ENCODE data around the gene CNKSR2.
"Not testable (repeated sequence)": the region's sequence is repeated elsewhere in the genome, so short reads cannot be mapped to it uniquely, and the experiment has no call there.

The CNKSR2 gene

DNA sequence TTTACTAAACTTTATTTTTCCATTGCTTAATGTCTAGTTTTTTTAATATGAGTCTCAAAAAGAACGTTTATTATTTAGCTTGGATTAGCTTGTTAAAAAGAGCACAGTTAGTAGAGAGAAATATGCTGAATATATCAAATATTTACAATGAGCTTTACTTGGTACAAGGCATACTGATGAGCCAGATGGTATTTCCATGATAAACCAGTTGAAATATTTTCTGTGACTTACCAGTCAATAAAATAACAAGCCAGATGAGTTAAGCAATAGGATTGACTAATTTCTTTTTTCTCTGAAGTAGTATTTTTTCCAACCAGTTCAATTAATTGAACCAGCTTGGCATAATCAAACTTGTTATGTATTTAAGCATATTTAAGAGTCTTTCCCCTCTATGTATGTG is 149.8 kb downstream of the CNKSR2 start:
- TF ChIP-seq EZH2phosphoT487 (conservative IDR thresholded peaks at IDR 0.05; ENCODE audit: low read length), result no peak
- TF ChIP-seq, protein P1, sequence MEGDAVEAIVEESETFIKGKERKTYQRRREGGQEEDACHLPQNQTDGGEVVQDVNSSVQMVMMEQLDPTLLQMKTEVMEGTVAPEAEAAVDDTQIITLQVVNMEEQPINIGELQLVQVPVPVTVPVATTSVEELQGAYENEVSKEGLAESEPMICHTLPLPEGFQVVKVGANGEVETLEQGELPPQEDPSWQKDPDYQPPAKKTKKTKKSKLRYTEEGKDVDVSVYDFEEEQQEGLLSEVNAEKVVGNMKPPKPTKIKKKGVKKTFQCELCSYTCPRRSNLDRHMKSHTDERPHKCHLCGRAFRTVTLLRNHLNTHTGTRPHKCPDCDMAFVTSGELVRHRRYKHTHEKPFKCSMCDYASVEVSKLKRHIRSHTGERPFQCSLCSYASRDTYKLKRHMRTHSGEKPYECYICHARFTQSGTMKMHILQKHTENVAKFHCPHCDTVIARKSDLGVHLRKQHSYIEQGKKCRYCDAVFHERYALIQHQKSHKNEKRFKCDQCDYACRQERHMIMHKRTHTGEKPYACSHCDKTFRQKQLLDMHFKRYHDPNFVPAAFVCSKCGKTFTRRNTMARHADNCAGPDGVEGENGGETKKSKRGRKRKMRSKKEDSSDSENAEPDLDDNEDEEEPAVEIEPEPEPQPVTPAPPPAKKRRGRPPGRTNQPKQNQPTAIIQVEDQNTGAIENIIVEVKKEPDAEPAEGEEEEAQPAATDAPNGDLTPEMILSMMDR (IDR thresholded peaks at IDR 0.05; ENCODE audit: insufficient read depth, low read length, poor library complexity, severe bottlenecking), result no peak
- H3K4me2 ChIP-seq (ENCODE audit: low read depth, low read length, poor library complexity, severe bottlenecking), result no peak overlapping the region

GRCh38 chrX:21528076-21528475 is 153.9 kb downstream of the CNKSR2 start:
- Histone ChIP-seq H3K79me2 (ENCODE audit: insufficient read depth, low read length) (no peaks in the 10 kb centered on the region), H3K9me2 (replicated peaks; ENCODE audit: insufficient read depth, low read length) (no peaks in the 10 kb centered on the region), H3F3A (ENCODE audit: insufficient read depth) (no peaks in the 10 kb centered on the region), H3K4me2 (ENCODE audit: low read depth, low read length, poor library complexity, severe bottlenecking) (no peak overlapping the region), H2AFZ (ENCODE audit: low read depth, low read length, severe bottlenecking) (no peak overlapping the region), H3K27ac (ENCODE audit: low read depth, low read length) (no peak overlapping the region), H3K9ac (ENCODE audit: low read length) (no peak overlapping the region), H4K20me1 (ENCODE audit: low read depth, low read length) (no peaks in the 10 kb centered on the region), H3K27me3 (ENCODE audit: low read length) (no peaks in the 10 kb centered on the region), H3K36me3 (ENCODE audit: low read length) (no peaks in the 10 kb centered on the region), H3K9me3 (ENCODE audit: insufficient read depth, low read length) (no peaks in the 10 kb centered on the region), H3K4me3 (ENCODE audit: insufficient read depth, low read length, poor library complexity, severe bottlenecking) (no peak overlapping the region)
- TF ChIP-seq, protein P1 (IDR thresholded peaks at IDR 0.05; ENCODE audit: insufficient read depth, low read length, poor library complexity, severe bottlenecking), result no peak
- TF ChIP-seq EZH2phosphoT487 (conservative IDR thresholded peaks at IDR 0.05; ENCODE audit: low read length), result no peak

More for the DNA sequence above, 149.8 kb downstream of the CNKSR2 start:
- Histone ChIP-seq H4K20me1 (ENCODE audit: low read depth, low read length) (no peaks in the 10 kb centered on the region), H3K9me2 (replicated peaks; ENCODE audit: insufficient read depth, low read length) (no peaks in the 10 kb centered on the region), H2AFZ (ENCODE audit: low read depth, low read length, severe bottlenecking) (no peak overlapping the region), H3K9me3 (ENCODE audit: insufficient read depth, low read length) (no peaks in the 10 kb centered on the region), H3K27me3 (ENCODE audit: low read length) (no peaks in the 10 kb centered on the region), H3K79me2 (ENCODE audit: insufficient read depth, low read length) (no peaks in the 10 kb centered on the region), H3F3A (ENCODE audit: insufficient read depth) (no peaks in the 10 kb centered on the region), H3K4me3 (ENCODE audit: insufficient read depth, low read length, poor library complexity, severe bottlenecking) (no peak overlapping the region), H3K9ac (ENCODE audit: low read length) (no peak overlapping the region), H3K27ac (ENCODE audit: low read depth, low read length) (no peak overlapping the region), H3K36me3 (ENCODE audit: low read length) (no peaks in the 10 kb centered on the region)

- no peak for TF ChIP-seq EZH2phosphoT487 (conservative IDR thresholded peaks at IDR 0.05; ENCODE audit: low read length)
- TF ChIP-seq, protein P1 (IDR thresholded peaks at IDR 0.05; ENCODE audit: insufficient read depth, low read length, poor library complexity, severe bottlenecking), result no peak
- H3F3A ChIP-seq (ENCODE audit: insufficient read depth), result no peaks in the 10 kb centered on the region
- H3K9me2 ChIP-seq (replicated peaks; ENCODE audit: insufficient read depth, low read length), result no peaks in the 10 kb centered on the region
- H3K4me3 ChIP-seq (ENCODE audit: insufficient read depth, low read length, poor library complexity, severe bottlenecking), result no peak overlapping the region
- H3K9me3 ChIP-seq (ENCODE audit: insufficient read depth, low read length), result no peaks in the 10 kb centered on the region
- H3K36me3 ChIP-seq (ENCODE audit: low read length), result no peaks in the 10 kb centered on the region
- no peaks in the 10 kb centered on the region for H4K20me1 ChIP-seq (ENCODE audit: low read depth, low read length)
- no peaks in the 10 kb centered on the region for H3K79me2 ChIP-seq (ENCODE audit: insufficient read depth, low read length)
- no peaks in the 10 kb centered on the region for H3K27me3 ChIP-seq (ENCODE audit: low read length)
- H2AFZ ChIP-seq (ENCODE audit: low read depth, low read length, severe bottlenecking), result no peak overlapping the region
- no peak overlapping the region for H3K4me2 ChIP-seq (ENCODE audit: low read depth, low read length, poor library complexity, severe bottlenecking)
- H3K27ac ChIP-seq (ENCODE audit: low read depth, low read length), result no peak overlapping the region
- H3K9ac ChIP-seq (ENCODE audit: low read length), result no peak overlapping the region
Observed at GRCh38 chrX:21529771-21530170, 155.6 kb downstream of the CNKSR2 start.

DNA sequence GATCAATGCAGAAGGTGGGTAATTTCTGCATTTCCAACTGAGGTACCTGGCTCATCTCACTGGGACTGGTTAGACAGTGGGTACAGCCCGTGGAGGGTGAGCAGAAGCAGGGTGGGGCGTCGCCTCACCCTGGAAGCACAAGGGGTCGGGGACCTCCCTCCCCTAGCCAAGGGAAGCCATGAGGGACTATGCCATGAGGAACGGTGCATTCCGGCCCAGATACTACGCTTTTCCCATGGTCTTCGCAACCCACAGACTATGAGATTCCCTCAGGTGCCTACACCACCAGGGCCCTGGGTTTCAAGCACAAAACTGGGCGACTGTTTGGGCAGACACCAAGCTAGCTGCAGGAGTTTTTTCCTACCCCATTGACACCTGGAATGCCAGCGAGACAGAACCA is 170.4 kb downstream of the CNKSR2 start:
- H3K9ac ChIP-seq (ENCODE audit: low read length); H3K27ac ChIP-seq (ENCODE audit: low read depth, low read length); H3K27me3 ChIP-seq (ENCODE audit: low read length); H3K4me3 ChIP-seq (ENCODE audit: insufficient read depth, low read length, poor library complexity, severe bottlenecking); H3K4me2 ChIP-seq (ENCODE audit: low read depth, low read length, poor library complexity, severe bottlenecking); H3K79me2 ChIP-seq (ENCODE audit: insufficient read depth, low read length); H2AFZ ChIP-seq (ENCODE audit: low read depth, low read length, severe bottlenecking); H3K36me3 ChIP-seq (ENCODE audit: low read length); H3F3A ChIP-seq (ENCODE audit: insufficient read depth); H4K20me1 ChIP-seq (ENCODE audit: low read depth, low read length); H3K9me2 ChIP-seq (replicated peaks; ENCODE audit: insufficient read depth, low read length); H3K9me3 ChIP-seq (ENCODE audit: insufficient read depth, low read length): not testable (repeated sequence)

Data from SU-DHL-6 (cell line).